Adipose tissue (tissue), 3 donors: ENCODE results near the gene COL9A2. TPM values are rescaled to one million over a fixed set of nuclear protein-coding genes. Genes with fewer than 3 reads are reported as not detected.
"Not testable (repeated sequence)": the region's sequence is repeated elsewhere in the genome, so short reads cannot be mapped to it uniquely, and the experiment has no call there.

Experiments used
- H3K27ac ChIP-seq: one replicate; pipeline ENCODE4 v1.5.1; 2013; ENCODE audit warnings: low read depth, low read length
- WGBS, 3 donors: extraction: QIAGEN DNeasy Blood & Tissue Kit; methylation state at CpG; one replicate each; pipeline ENCODE4 v1.1.7; 2013; 5-methylcytosine and 5-hydroxymethylcytosine counted together
- polyA plus RNA-seq, 3 donors: library from polyadenylated mRNA; stranded (reverse); fragments of 200-250 nt; gene quantifications; one replicate each; pipeline ENCODE4 v1.2.3, GENCODE V29; 2013
- donor health status: healthy with polysubstance abuse.
- donor health status: Bipolar disorder and iron deficiency.
- donor health status: healthy.

The COL9A2 gene
- polyA plus RNA-seq, 3 donors, result 0.91 to 2.8 (median 1.0) TPM

- 76 to 84% (median 80%) methylated on average over 1 of the region's 1 CpG for WGBS, 3 donors
- no peak overlapping the region for H3K27ac ChIP-seq
Measured at GRCh38 chr1:40332695-40333094, 15.6 kb upstream of the COL9A2 start.

- not testable (repeated sequence) for H3K27ac ChIP-seq
- WGBS, 3 donors, result 38 to 100% (median 90%) methylated on average over 1 of the region's 1 CpG
Measured at GRCh38 chr1:40331403-40331802, 14.3 kb upstream of the COL9A2 start.

GRCh38 chr1:40318970-40319621, 2.0 kb upstream of the COL9A2 start:
- 85 to 94% (median 92%) methylated on average over 4 of the region's 4 CpGs for WGBS, 3 donors
- no peak overlapping the region for H3K27ac ChIP-seq

GRCh38 chr1:40318476-40318875, 1.4 kb upstream of the COL9A2 start:
- WGBS, 3 donors, result 85 to 90% (median 90%) methylated on average over 4 of the region's 4 CpGs
- no peak overlapping the region for H3K27ac ChIP-seq

GRCh38 chr1:40317394-40318074, 448 bp upstream of the COL9A2 start:
- H3K27ac ChIP-seq, result no peak overlapping the region
- WGBS, 3 donors, result 29 to 48% (median 44%) methylated on average over 20 to 21 of the region's 21 CpGs

- H3K27ac ChIP-seq, result no peak overlapping the region
Measured at GRCh38 chr1:40315795-40316594, 1.1 kb downstream of the COL9A2 start.

GRCh38 chr1:40315239-40315794, 1.8 kb downstream of the COL9A2 start:
- 2 to 7% (median 2%) methylated on average over 32 to 42 of the region's 42 CpGs for WGBS, 3 donors
- no peak overlapping the region for H3K27ac ChIP-seq

More at GRCh38 chr1:40315795-40316594, 1.1 kb downstream of the COL9A2 start:
- WGBS, 3 donors, result 3% methylated on average over 40 to 41 of the region's 41 CpGs

GRCh38 chr1:40314721-40315238, 2.3 kb downstream of the COL9A2 start:
- WGBS, 3 donors, result 46 to 51% (median 50%) methylated on average over 13 of the region's 13 CpGs
- no peak overlapping the region for H3K27ac ChIP-seq

GRCh38 chr1:40313958-40314720, 2.9 kb downstream of the COL9A2 start:
- H3K27ac ChIP-seq, result no peak overlapping the region
- 88 to 92% (median 89%) methylated on average over 9 of the region's 9 CpGs for WGBS, 3 donors

- 87 to 91% (median 89%) methylated on average over 5 of the region's 5 CpGs for WGBS, 3 donors
- no peak overlapping the region for H3K27ac ChIP-seq
Measured at GRCh38 chr1:40313329-40313957, 3.6 kb downstream of the COL9A2 start.

GRCh38 chr1:40312238-40313205, 4.6 kb downstream of the COL9A2 start:
- 48 to 67% (median 57%) methylated on average over 10 of the region's 10 CpGs for WGBS, 3 donors
- no peak overlapping the region for H3K27ac ChIP-seq

- H3K27ac ChIP-seq, result no peak overlapping the region
- 85 to 98% (median 93%) methylated on average over 5 of the region's 5 CpGs for WGBS, 3 donors
Measured at GRCh38 chr1:40311692-40312091, 5.4 kb downstream of the COL9A2 start.

- no peak overlapping the region for H3K27ac ChIP-seq
- WGBS, 3 donors, result 73 to 84% (median 81%) methylated on average over 22 of the region's 22 CpGs
Measured at GRCh38 chr1:40310983-40311642, 6.0 kb downstream of the COL9A2 start.

- no peak overlapping the region for H3K27ac ChIP-seq
- 75 to 100% (median 99%) methylated on average over 2 of the region's 2 CpGs for WGBS, 3 donors
Measured at GRCh38 chr1:40310129-40310461, 7.0 kb downstream of the COL9A2 start.

- 75 to 79% (median 78%) methylated on average over 7 to 8 of the region's 8 CpGs for WGBS, 3 donors
- no peak overlapping the region for H3K27ac ChIP-seq
Measured at GRCh38 chr1:40309374-40310128, 7.5 kb downstream of the COL9A2 start.
